Activated gamma-delta T cell treated with Interleukin-2 at 50 U/mL for 16 hours (primary cell): Measurements from ENCODE around the gene PSMD1.
"Not testable (repeated sequence)": the region's sequence is repeated elsewhere in the genome, so short reads cannot be mapped to it uniquely, and the experiment has no call there.

ENCODE experiments used
- DNase-seq: peaks from one replicate; pipeline ENCODE4 v3.0.0-alpha.2; 2020

Gene PSMD1

GRCh38 chr2:231161252-231161839 lies 104.7 kb downstream of the PSMD1 start:
- no peak for DNase-seq

- DNase-seq: no peak
Observed at GRCh38 chr2:231161877-231162329, 105.2 kb downstream of the PSMD1 start.

- DNase-seq: no peak
Observed at GRCh38 chr2:231163011-231163410, 106.3 kb downstream of the PSMD1 start.

- no peak for DNase-seq
Observed at GRCh38 chr2:231163414-231164095, 106.9 kb downstream of the PSMD1 start.

- no peak for DNase-seq
Observed at GRCh38 chr2:231167745-231168459, 111.2 kb downstream of the PSMD1 start.

- DNase-seq: no peak
Observed at GRCh38 chr2:231168460-231169139, 111.9 kb downstream of the PSMD1 start.

GRCh38 chr2:231169488-231169887 lies 112.8 kb downstream of the PSMD1 start:
- DNase-seq: no peak

- no peak for DNase-seq
Observed at GRCh38 chr2:231170055-231170454, 113.4 kb downstream of the PSMD1 start.

- no peak for DNase-seq
Observed at GRCh38 chr2:231172025-231172424, 115.4 kb downstream of the PSMD1 start.

GRCh38 chr2:231174211-231174651 lies 117.6 kb downstream of the PSMD1 start:
- no peak for DNase-seq

GRCh38 chr2:231176066-231176465 lies 119.4 kb downstream of the PSMD1 start:
- DNase-seq: no peak

GRCh38 chr2:231177156-231178025 lies 120.7 kb downstream of the PSMD1 start:
- no peak for DNase-seq

- DNase-seq: not testable (repeated sequence)
Observed at GRCh38 chr2:231178805-231179204, 122.1 kb downstream of the PSMD1 start.

- DNase-seq: no peak
Observed at GRCh38 chr2:231181860-231182512, 125.3 kb downstream of the PSMD1 start.

- no peak for DNase-seq
Observed at GRCh38 chr2:231182513-231182899, 125.8 kb downstream of the PSMD1 start.

GRCh38 chr2:231183851-231184250 lies 127.2 kb downstream of the PSMD1 start:
- no peak for DNase-seq

- no peak for DNase-seq
Observed at GRCh38 chr2:231184319-231184718, 127.7 kb downstream of the PSMD1 start.

GRCh38 chr2:231185050-231185725 lies 128.5 kb downstream of the PSMD1 start:
- no peak for DNase-seq

GRCh38 chr2:231185886-231186285 lies 129.2 kb downstream of the PSMD1 start:
- no peak for DNase-seq

GRCh38 chr2:231186325-231186724 lies 129.7 kb downstream of the PSMD1 start:
- DNase-seq: no peak
